GM12878 (cell line): ENCODE data around the gene EPB41. TPM values are rescaled to one million over a fixed set of nuclear protein-coding genes. Genes with fewer than 3 reads are reported as not detected.

Experiments
- ATAC-seq: fragments of 200-7000 bp; cut with Tn5 transposase; 3 replicates; pipeline ENCODE4 v1.9.1; 2020; ENCODE audit warnings: mild to moderate bottlenecking, moderate library complexity
- BruUV-seq: library from RNA; stranded (reverse); fragments of 400-500 nt; replicated peaks from 2 replicates; lab custom pipeline; 2021; lab: Mats Ljungman, UMichigan
- CTCF ChIA-PET: fragments of 300-600 bp; sonication (Branson Sonifier 250); formaldehyde crosslinking; extraction: SDS; loops from one replicate; lab custom pipeline; 2021; ENCODE audit warnings: inconsistent platforms; lab: Yijun Ruan, JAX
- POLR2A ChIA-PET: fragments of 350-600 bp; formaldehyde crosslinking; extraction: SDS; loops from one replicate; lab custom pipeline; 2021; ENCODE audit warnings: inconsistent platforms; lab: Charles Lee
- RAD21 ChIA-PET: fragments of 300-600 bp; sonication (Branson Sonifier 250); formaldehyde crosslinking; loops from one replicate; lab custom pipeline; 2023; ENCODE audit warnings: antibody characterized with exemption; ENCODE audit not compliant: unreplicated experiment; lab: Charles Lee
- SMC1A ChIA-PET: fragments of 300-600 bp; sonication (Branson Sonifier 250); formaldehyde crosslinking; loops from one replicate; lab custom pipeline; 2023; ENCODE audit not compliant: unreplicated experiment, uncharacterized antibody; lab: Charles Lee
- DNase-seq: peaks from one replicate; pipeline ENCODE4 v3.0.0-alpha.2; 2011; ENCODE audit warnings: low read depth, low spot score
- FAIRE-seq: peaks from 3 replicates; lab custom pipeline; 2011; peaks lifted over from hg19 to GRCh38; lab: Jason Lieb, UNC
- H2AFZ ChIP-seq: 2 replicates; pipeline ENCODE4 v1.6.0; 2011; ENCODE audit warnings: low read depth, low read length, control low read depth; ENCODE audit not compliant: control insufficient read depth
- H3K27ac ChIP-seq: 2 replicates; pipeline ENCODE4 v1.5.1; 2011; ENCODE audit warnings: control low read depth; ENCODE audit not compliant: control insufficient read depth, insufficient read depth
- H3K27me3 ChIP-seq, 2 experiments: replicated peaks in 1 of 2; 2 replicates each; pipeline versions ENCODE4 v1.6.0 to v1.6.1; 2011; ENCODE audit warnings: low read length in 1 of 2; ENCODE audit not compliant: control insufficient read depth in 2 of 2, insufficient read depth in 2 of 2
- H3K36me3 ChIP-seq, 2 experiments: 2 replicates each; pipeline ENCODE4 v1.5.1; 2011; ENCODE audit warnings: low read length in 1 of 2; ENCODE audit not compliant: control insufficient read depth in 2 of 2, insufficient read depth in 2 of 2
- H3K4me1 ChIP-seq: 2 replicates; pipeline ENCODE4 v1.6.1; 2011; ENCODE audit warnings: mild to moderate bottlenecking, low read length, moderate library complexity, mixed read lengths; ENCODE audit not compliant: control insufficient read depth, insufficient read depth
- H3K4me2 ChIP-seq: 2 replicates; pipeline ENCODE4 v1.6.0; 2011; ENCODE audit warnings: control low read depth; ENCODE audit not compliant: control insufficient read depth, insufficient read depth
- H3K4me3 ChIP-seq: fragments of 200-600 bp; sonication (generic); 2 replicates; pipeline ENCODE4 v1.5.1; 2016
- H3K79me2 ChIP-seq: 2 replicates; pipeline ENCODE4 v1.6.0; 2011; ENCODE audit warnings: low read length; ENCODE audit not compliant: control insufficient read depth, insufficient read depth
- H3K9ac ChIP-seq: 2 replicates; pipeline ENCODE4 v1.8.0; 2011; ENCODE audit warnings: low read length, control low read depth, mixed read lengths; ENCODE audit not compliant: control insufficient read depth, insufficient read depth
- H3K9me3 ChIP-seq: replicated peaks from 3 replicates; pipeline ENCODE4 v1.5.1; 2011; ENCODE audit warnings: mild to moderate bottlenecking, low read length; ENCODE audit not compliant: control insufficient read depth, insufficient read depth
- H4K20me1 ChIP-seq: 2 replicates; pipeline ENCODE4 v1.6.0; 2011; ENCODE audit not compliant: control insufficient read depth, insufficient read depth
- BCLAF1 ChIP-seq: fragments of 450-650 bp; IDR thresholded peaks from 2 replicates; pipeline ENCODE4 v1.6.1; 2017; ENCODE audit warnings: antibody characterized with exemption, mild to moderate bottlenecking, moderate library complexity
- DPF2 ChIP-seq: fragments of 450-650 bp; IDR thresholded peaks from 2 replicates; pipeline ENCODE4 v1.6.1; 2017; ENCODE audit warnings: mild to moderate bottlenecking
- FOXK2 ChIP-seq: fragments of 450-650 bp; IDR thresholded peaks from 2 replicates; pipeline ENCODE4 v1.6.1; 2017; ENCODE audit warnings: mild to moderate bottlenecking, moderate library complexity
- JUNB ChIP-seq: IDR thresholded peaks from 2 replicates; pipeline ENCODE4 v1.6.1; 2016; ENCODE audit warnings: antibody characterized with exemption, mild to moderate bottlenecking
- KAT2A ChIP-seq: conservative IDR thresholded peaks from 2 replicates; pipeline ENCODE4 v1.6.1; 2011; ENCODE audit warnings: low read depth, low read length; ENCODE audit not compliant: control insufficient read depth
- MYC ChIP-seq: IDR thresholded peaks from 2 replicates; pipeline ENCODE4 v1.6.1; 2011; ENCODE audit warnings: mild to moderate bottlenecking, low read length, moderate library complexity, inconsistent platforms; ENCODE audit not compliant: insufficient read depth, insufficient replicate concordance, insufficient read length, severe bottlenecking
- RAD21 ChIP-seq: IDR thresholded peaks from 2 replicates; pipeline ENCODE4 v1.6.1; 2011; ENCODE audit warnings: mild to moderate bottlenecking, low read depth, low read length, moderate library complexity; ENCODE audit not compliant: insufficient read depth
- RELB ChIP-seq: fragments of 450-650 bp; IDR thresholded peaks from 2 replicates; pipeline ENCODE4 v1.6.1; 2017; ENCODE audit warnings: low read depth, mild to moderate bottlenecking, moderate library complexity
- RFX5 ChIP-seq: IDR thresholded peaks from 2 replicates; pipeline ENCODE4 v1.6.1; 2011; ENCODE audit warnings: low read depth, low read length, improper control_type of control experiment
- RUNX3 ChIP-seq: IDR thresholded peaks from 2 replicates; pipeline ENCODE4 v1.6.1; 2012; ENCODE audit warnings: low read length, inconsistent platforms
- SMARCA5 ChIP-seq: fragments of 450-650 bp; IDR thresholded peaks from 2 replicates; pipeline ENCODE4 v1.6.1; 2017; ENCODE audit warnings: mild to moderate bottlenecking
- TAF1 ChIP-seq: IDR thresholded peaks from 2 replicates; pipeline ENCODE4 v1.6.1; 2011; ENCODE audit warnings: mild to moderate bottlenecking, low read depth, low read length, borderline replicate concordance
- TARDBP ChIP-seq: IDR thresholded peaks from 2 replicates; pipeline ENCODE4 v1.6.1; 2016; ENCODE audit warnings: borderline replicate concordance
- TBL1XR1 ChIP-seq: IDR thresholded peaks from 2 replicates; pipeline ENCODE4 v1.6.1; 2012; ENCODE audit warnings: low read depth, low read length, improper control_type of control experiment
- ZBED1 ChIP-seq: IDR thresholded peaks from 2 replicates; pipeline ENCODE4 v1.6.1; 2016; ENCODE audit warnings: borderline replicate concordance
- WGBS: methylation state at CpG from one replicate; pipeline ENCODE4 v1.1.6; 2016; ENCODE audit warnings: low lambda C conversion rate; ENCODE audit not compliant: insufficient replicate concordance, insufficient coverage; ENCODE audit errors: missing lambda C conversion rate; 5-methylcytosine and 5-hydroxymethylcytosine counted together
- in situ Hi-C: fragments of 300-500 bp; cut with MboI; formaldehyde crosslinking; loops from 9 replicates; pipeline ENCODE4 v1.14.3; 2018; ENCODE audit warnings: mixed read lengths
- intact Hi-C: fragments of 100-400 bp; cut with micrococcal nuclease; formaldehyde crosslinking; loops from one replicate; pipeline ENCODE4 v1.14.2; 2022; ENCODE audit not compliant: unreplicated experiment
- polyA plus RNA-seq, 11 experiments: library from polyadenylated mRNA; depleted of rRNA in 4 of 11; unstranded in 6 of 11; stranded (reverse) in 5 of 11; fragments of >200 nt; fragmentation: Nextera tagmentation in 4 of 11; fragmentation: Illumina TruSeq in 1 of 11; extraction: Ambion mirVana in 4 of 11; extraction: Trizol in 1 of 11; gene quantifications; 1 replicate in 1 of 11; 2 replicates in 10 of 11; pipeline versions ENCODE4 v1.2.1 to v1.2.3, GENCODE V29; 2011 to 2016; ENCODE audit warnings: inconsistent platforms in 2 of 11, missing spikeins in 2 of 11, low read depth in 1 of 11
- total RNA-seq, 4 experiments: library from RNA; depleted of rRNA in 3 of 4; stranded (reverse); fragments of >200 nt in 3 of 4; fragmentation: Illumina TruSeq in 1 of 4; extraction: Trizol in 1 of 4; gene quantifications; 2 replicates each; pipeline versions ENCODE4 v1.2.1 to v1.2.3, GENCODE V29; 2013 to 2021

EPB41 gene
- total and polyA plus RNA-seq, 10 of the 15 experiments (the other 5 are each of a cell fraction or from before 2014, with no cell fraction given) = 1.1 to 77.6 (median 58.8) TPM

DNA sequence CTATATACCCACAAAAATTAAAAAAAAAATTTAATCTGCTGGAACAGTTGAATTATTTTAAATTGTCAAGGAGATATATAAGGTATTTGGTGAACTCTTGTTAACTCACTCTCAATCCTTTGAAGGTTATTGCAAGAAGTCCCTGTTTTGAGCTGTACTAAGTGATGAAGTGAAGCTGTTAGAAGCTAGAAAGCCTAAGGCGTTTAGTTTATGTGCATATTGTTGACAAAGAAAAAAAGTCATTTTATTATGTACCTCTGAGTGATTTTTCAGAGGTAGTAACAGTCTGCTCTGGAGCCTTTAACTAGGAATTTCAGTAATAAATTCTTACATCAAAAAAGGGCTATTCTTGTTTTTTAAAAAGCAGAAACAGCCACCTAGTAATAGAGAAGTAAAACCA is 149.7 kb downstream of the EPB41 start:
- FAIRE-seq (no peak), DNase-seq (no peak), ATAC-seq (no peak)
- H3K9me3 ChIP-seq = no peaks in the 10 kb centered on the region
- no peaks in the 10 kb centered on the region for H3K79me2 ChIP-seq
- SMC1A ChIA-PET = interaction anchor here (0.6 to 1.5 kb wide), 6 partner anchors 12 to 138 kb away, joined by 3 to 4 read pairs (median 3); no protein-coding TSS in a partner anchor
- H3K4me1 ChIP-seq = no peaks in the 10 kb centered on the region
- POLR2A ChIA-PET = no interaction called here
- H3K27ac ChIP-seq = no peak overlapping the region
- no peaks in the 10 kb centered on the region for H4K20me1 ChIP-seq
- no peaks in the 10 kb centered on the region for H3K27me3 ChIP-seq
- no TSS peak for BruUV-seq
- in situ Hi-C loops = no loop called here
- no peak overlapping the region for H3K4me3 ChIP-seq
- WGBS = 65% methylated on average over 1 of the region's 1 CpG
- no peaks in the 10 kb centered on the region; a peak in 1 of 4 replicates for H3K36me3 ChIP-seq
- CTCF ChIA-PET = interaction anchor here (0.7 to 1.6 kb wide), 5 partner anchors 133 to 187 kb away, joined by 3 to 6 read pairs (median 4); no protein-coding TSS in a partner anchor
- RAD21 ChIA-PET = interaction anchor here (1.5 kb wide), 1 partner anchor 182 kb away, joined by 4 read pairs; no protein-coding TSS in a partner anchor
- TF ChIP-seq RUNX3 (no peak), DPF2 (no peak)
- TF ChIP-seq, all 136 proteins: peak for 0
- no peak overlapping the region for H2AFZ ChIP-seq
- intact Hi-C loops = no loop called here
- no peak overlapping the region for H3K4me2 ChIP-seq
- no peak overlapping the region for H3K9ac ChIP-seq

- intact Hi-C loops (no loop called here), in situ Hi-C loops (no loop called here)
- no peak for ATAC-seq
- FAIRE-seq = no peak
- no peak overlapping the region for H3K27ac ChIP-seq
- no peaks in the 10 kb centered on the region for H3K9me3 ChIP-seq
- BruUV-seq = no TSS peak
- WGBS = 91% methylated on average over 2 of the region's 2 CpGs
- H3K36me3 ChIP-seq = no peaks in the 10 kb centered on the region
- SMC1A ChIA-PET = interaction anchor here (0.6 to 1.6 kb wide), 2 partner anchors 125 to 127 kb away, joined by 3 read pairs; no protein-coding TSS in a partner anchor
- no peaks in the 10 kb centered on the region for H3K27me3 ChIP-seq
- RAD21 ChIA-PET = no interaction called here
- CTCF ChIA-PET = no interaction called here
- H3K4me1 ChIP-seq = no peaks in the 10 kb centered on the region
- H4K20me1 ChIP-seq = no peaks in the 10 kb centered on the region
- H3K4me2 ChIP-seq = no peak overlapping the region
- no peak overlapping the region for H2AFZ ChIP-seq
- DNase-seq = no peak
- POLR2A ChIA-PET = no interaction called here
- H3K4me3 ChIP-seq = no peak overlapping the region
- H3K9ac ChIP-seq = no peak overlapping the region
- H3K79me2 ChIP-seq = no peaks in the 10 kb centered on the region
- TF ChIP-seq ZBED1 (no peak), TAF1 (no peak), FOXK2 (no peak), BCLAF1 (no peak), KAT2A (no peak), TBL1XR1 (no peak), MYC (no peak), RELB (no peak), TARDBP (no peak), SMARCA5 (no peak), JUNB (no peak), RFX5 (no peak), RAD21 (no peak)
Measured at GRCh38 chr1:29077155-29077554, 162.8 kb downstream of the EPB41 start.
